Ishikawa (cell line): Measurements from ENCODE around the gene OTUD3.

Experiments used
- CEBPB ChIP-seq: IDR thresholded peaks from 2 replicates; pipeline ENCODE4 v1.6.1; 2012
- CREB1 ChIP-seq: IDR thresholded peaks from 2 replicates; pipeline ENCODE4 v1.6.1; 2012; ENCODE audit warnings: low read depth
- EGR1 ChIP-seq: IDR thresholded peaks from 2 replicates; pipeline ENCODE4 v1.6.1; 2012
- EP300 ChIP-seq: IDR thresholded peaks from 2 replicates; pipeline ENCODE4 v1.6.1; 2012; ENCODE audit warnings: borderline replicate concordance
- FOXM1 ChIP-seq: IDR thresholded peaks from 2 replicates; pipeline ENCODE4 v1.6.1; 2012; ENCODE audit warnings: low read depth, borderline replicate concordance
- NFIC ChIP-seq: IDR thresholded peaks from 2 replicates; pipeline ENCODE4 v1.6.1; 2012
- RAD21 ChIP-seq: IDR thresholded peaks from 2 replicates; pipeline ENCODE4 v1.6.1; 2012; ENCODE audit warnings: low read depth
- REST ChIP-seq: IDR thresholded peaks from 2 replicates; pipeline ENCODE4 v1.6.1; 2012; ENCODE audit warnings: low read depth, mild to moderate bottlenecking
- TAF1 ChIP-seq: IDR thresholded peaks from 2 replicates; pipeline ENCODE4 v1.6.1; 2012; ENCODE audit warnings: low read depth, mild to moderate bottlenecking
- TCF12 ChIP-seq: IDR thresholded peaks from 2 replicates; pipeline ENCODE4 v1.6.1; 2012; ENCODE audit warnings: low read depth
- TEAD4 ChIP-seq: IDR thresholded peaks from 2 replicates; pipeline ENCODE4 v1.6.1; 2012
- USF1 ChIP-seq: IDR thresholded peaks from 2 replicates; pipeline ENCODE4 v1.6.1; 2012
- YY1 ChIP-seq: IDR thresholded peaks from 2 replicates; pipeline ENCODE4 v1.6.1; 2012; ENCODE audit warnings: low read depth
- ZBTB7A ChIP-seq: IDR thresholded peaks from 2 replicates; pipeline ENCODE4 v1.6.1; 2012; ENCODE audit warnings: low read depth
- TF ChIP-seq, protein P1 (sequence below): IDR thresholded peaks from 2 replicates; pipeline ENCODE4 v1.6.1; 2012

Gene OTUD3

DNA sequence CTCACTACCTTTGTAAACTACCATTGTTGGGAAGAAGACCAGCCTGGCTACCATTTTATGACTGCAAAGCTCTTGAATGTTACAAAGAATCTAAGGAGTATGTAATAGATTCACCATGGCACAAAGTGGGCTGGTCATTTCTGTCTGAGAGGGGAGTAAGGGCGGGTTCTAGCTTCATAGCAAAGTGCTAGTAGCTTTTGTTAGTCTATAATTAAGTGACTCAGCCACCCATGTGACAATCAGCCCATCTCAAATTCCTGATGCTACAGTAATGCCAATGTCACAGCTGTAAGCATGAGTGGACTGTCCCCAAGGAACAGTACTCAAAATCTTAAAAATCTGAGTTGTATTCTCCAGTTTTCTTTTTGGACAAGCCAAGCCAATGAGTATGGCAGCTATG is 15.4 kb upstream of the OTUD3 start:
- TF ChIP-seq CREB1 (no peak), TAF1 (no peak), FOXM1 (no peak), TCF12 (no peak), REST (no peak), NFIC (no peak), CEBPB (no peak), USF1 (no peak; the same call in 1 of the 2 replicates), ZBTB7A (no peak), TEAD4 (no peak), EGR1 (no peak), RAD21 (no peak), EP300 (no peak), YY1 (no peak)
- TF ChIP-seq, protein P1, sequence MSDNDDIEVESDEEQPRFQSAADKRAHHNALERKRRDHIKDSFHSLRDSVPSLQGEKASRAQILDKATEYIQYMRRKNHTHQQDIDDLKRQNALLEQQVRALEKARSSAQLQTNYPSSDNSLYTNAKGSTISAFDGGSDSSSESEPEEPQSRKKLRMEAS = no peak

DNA sequence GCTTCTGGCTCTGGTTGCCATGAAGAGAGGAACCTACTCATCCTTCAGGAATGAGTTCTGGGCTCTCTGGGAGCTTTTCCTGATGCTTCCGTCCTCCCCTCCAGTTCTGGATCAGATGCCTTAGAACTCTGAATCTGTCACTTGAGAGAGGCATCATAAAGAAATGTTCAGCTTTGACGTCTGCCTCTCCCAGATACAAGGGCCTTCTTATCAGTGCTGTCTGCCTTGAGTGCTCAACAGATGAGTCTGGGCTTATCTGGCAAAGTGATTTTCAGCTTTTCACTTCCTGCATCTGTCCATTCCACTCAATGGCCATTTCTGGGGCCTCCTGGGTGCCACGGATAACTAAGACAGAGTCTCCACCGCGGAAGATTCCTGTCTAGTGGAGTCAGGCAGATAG is 12.3 kb upstream of the OTUD3 start:
- no peak for TF ChIP-seq TAF1
- TF ChIP-seq YY1 = no peak
- no peak for TF ChIP-seq RAD21
- no peak for TF ChIP-seq TCF12
- TF ChIP-seq EGR1 = no peak
- TF ChIP-seq CREB1 = no peak
- no peak for TF ChIP-seq ZBTB7A
- no peak for TF ChIP-seq NFIC
- TF ChIP-seq EP300 = no peak

- TF ChIP-seq NFIC (no peak), FOXM1 (no peak), RAD21 (peak; percentile 12; the same call in 1 of the 2 replicates)
These were observed 10.0 kb upstream of the OTUD3 start for GRCh38 chr1:19872190-19872589.

DNA sequence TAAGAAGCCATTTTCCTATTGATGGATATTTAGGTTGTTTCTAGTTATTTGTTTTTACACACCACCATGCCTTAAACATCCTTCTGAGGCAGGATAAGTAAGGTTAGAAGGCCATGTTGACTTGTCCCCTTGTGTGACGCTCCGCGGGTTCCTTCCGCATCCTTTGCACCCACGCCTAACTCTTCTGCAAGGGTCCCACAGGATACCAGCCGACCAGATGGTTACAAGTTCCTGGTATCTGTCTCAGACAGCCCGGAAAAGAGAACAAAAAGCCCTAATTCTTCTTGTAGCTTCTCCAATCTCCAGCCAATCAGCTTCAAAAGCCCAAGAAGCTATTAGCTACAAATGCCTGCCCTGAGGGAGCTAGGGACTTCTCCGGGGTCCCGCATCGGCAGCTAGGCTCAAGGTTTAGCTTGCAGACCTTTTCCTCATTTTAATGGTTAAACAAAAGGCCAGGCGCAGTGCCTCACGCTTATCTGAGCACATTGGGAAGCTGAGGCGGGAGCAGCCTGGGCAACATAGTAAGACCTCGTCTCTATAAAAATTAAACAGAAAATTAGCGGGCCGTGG is 4.9 kb upstream of the OTUD3 start:
- TF ChIP-seq RAD21 (no peak), TAF1 (no peak), CEBPB (no peak), YY1 (no peak), TEAD4 (no peak), USF1 (no peak), CREB1 (no peak), REST (no peak), FOXM1 (no peak), EGR1 (no peak), NFIC (no peak), EP300 (no peak), TCF12 (no peak)

DNA sequence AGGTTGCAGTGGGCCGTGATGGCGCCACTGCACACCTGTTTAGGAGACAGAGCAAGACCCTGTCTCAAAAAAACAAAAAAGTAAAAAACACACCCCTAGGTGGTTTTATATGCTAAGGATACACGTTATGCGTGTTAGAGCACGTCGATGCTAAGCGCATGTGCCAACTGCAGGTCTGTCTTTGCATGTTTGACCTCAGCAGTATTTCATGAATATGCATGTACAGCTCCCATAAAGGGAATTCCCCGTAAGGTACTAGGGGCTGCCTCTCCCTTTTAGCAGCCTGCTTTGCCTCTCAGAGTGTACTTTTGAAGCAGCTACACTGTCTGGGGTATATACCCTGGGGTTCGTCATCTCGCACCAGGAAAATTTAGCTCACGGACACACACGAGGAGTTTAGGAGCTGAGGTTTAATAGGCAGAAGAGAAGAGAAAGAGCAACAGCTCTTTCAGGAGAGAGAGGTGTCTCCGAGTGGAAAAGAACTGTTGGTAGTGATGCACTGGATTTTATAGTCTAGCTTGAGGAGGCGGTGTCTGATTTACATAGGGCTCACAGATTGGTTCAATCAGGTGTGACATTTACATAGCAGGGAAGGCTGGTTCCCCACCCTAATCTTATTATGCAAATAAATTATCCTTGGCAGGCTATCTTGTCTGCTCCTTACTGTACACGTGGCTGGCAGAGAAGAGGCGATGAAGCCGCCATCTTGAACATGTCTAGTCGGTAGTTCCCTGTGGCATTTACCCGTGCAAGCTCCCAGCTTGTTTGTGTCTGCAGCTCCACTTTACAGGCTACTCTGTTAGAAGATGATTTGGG is 4.2 kb upstream of the OTUD3 start:
- no peak for TF ChIP-seq NFIC
- peak; percentile 84 for TF ChIP-seq YY1
- TF ChIP-seq, protein P1 = peak; percentile 89
- no peak for TF ChIP-seq RAD21
- peak; percentile 56 for TF ChIP-seq USF1
- no peak for TF ChIP-seq TCF12
- no peak for TF ChIP-seq FOXM1
